Stimulated activated CD8-positive, alpha-beta memory T cell treated with anti-CD3 and anti-CD28 coated beads, Interleukin-7, amount 100 ng/mL, for 4 hours (primary cell): ENCODE measurements around the gene CENPC.
"Not testable (repeated sequence)": the region's sequence is repeated elsewhere in the genome, so short reads cannot be mapped to it uniquely, and the experiment has no call there.

Experiments used
- DNase-seq, 2 donors: peaks; one replicate each; pipeline ENCODE4 v3.0.0-alpha.2; 2020; ENCODE audit warnings: low read depth in 2 of 2

CENPC gene

GRCh38 chr4:67545199-67546003 lies at the start of gene CENPC:
TSS of gene CENPC (minus strand) at chr4:67545503. CDS start at chr4:67545355, 148 bp downstream.
- DNase-seq: peak; percentile 84 to 87

GRCh38 chr4:67593741-67594175 lies 48.5 kb upstream of the CENPC start:
- DNase-seq: no peak

GRCh38 chr4:67587156-67587555 lies 41.9 kb upstream of the CENPC start:
- no peak for DNase-seq

- no peak for DNase-seq
Observed at GRCh38 chr4:67584496-67584895, 39.2 kb upstream of the CENPC start.

- no peak for DNase-seq
Observed at GRCh38 chr4:67581913-67582312, 36.6 kb upstream of the CENPC start.

- no peak for DNase-seq
Observed at GRCh38 chr4:67581208-67581857, 36.0 kb upstream of the CENPC start.

GRCh38 chr4:67580577-67580976 lies 35.3 kb upstream of the CENPC start:
- no peak for DNase-seq

GRCh38 chr4:67576538-67576937 lies 31.2 kb upstream of the CENPC start:
- DNase-seq: no peak

- no peak for DNase-seq
Observed at GRCh38 chr4:67576059-67576466, 30.8 kb upstream of the CENPC start.

- DNase-seq: no peak
Observed at GRCh38 chr4:67575232-67576058, 30.1 kb upstream of the CENPC start.

- no peak for DNase-seq
Observed at GRCh38 chr4:67573193-67573592, 27.9 kb upstream of the CENPC start.

GRCh38 chr4:67571975-67572374 lies 26.7 kb upstream of the CENPC start:
- DNase-seq: no peak

GRCh38 chr4:67570537-67570936 lies 25.2 kb upstream of the CENPC start:
- no peak for DNase-seq

- no peak for DNase-seq
Observed at GRCh38 chr4:67568820-67569219, 23.5 kb upstream of the CENPC start.

GRCh38 chr4:67566335-67566734 lies 21.0 kb upstream of the CENPC start:
- DNase-seq: no peak

- DNase-seq: no peak
Observed at GRCh38 chr4:67565284-67565683, 20.0 kb upstream of the CENPC start.

GRCh38 chr4:67558493-67558892 lies 13.2 kb upstream of the CENPC start, which contains the start of gene STAP1:
TSS of gene STAP1 (plus strand) at chr4:67558727. CDS start at chr4:67558810, 83 bp downstream.
- DNase-seq: no peak

- DNase-seq: no peak
Observed at GRCh38 chr4:67556436-67556835, 11.1 kb upstream of the CENPC start.

GRCh38 chr4:67555447-67555846 lies 10.1 kb upstream of the CENPC start:
- DNase-seq: no peak

GRCh38 chr4:67554096-67554495 lies 8.8 kb upstream of the CENPC start:
- no peak for DNase-seq

- not testable (repeated sequence) for DNase-seq
Observed at GRCh38 chr4:67552146-67552792, 7.0 kb upstream of the CENPC start.

- DNase-seq: no peak
Observed at GRCh38 chr4:67550857-67551256, 5.6 kb upstream of the CENPC start.
